ENCODE results near the gene ITGAL.

DNA sequence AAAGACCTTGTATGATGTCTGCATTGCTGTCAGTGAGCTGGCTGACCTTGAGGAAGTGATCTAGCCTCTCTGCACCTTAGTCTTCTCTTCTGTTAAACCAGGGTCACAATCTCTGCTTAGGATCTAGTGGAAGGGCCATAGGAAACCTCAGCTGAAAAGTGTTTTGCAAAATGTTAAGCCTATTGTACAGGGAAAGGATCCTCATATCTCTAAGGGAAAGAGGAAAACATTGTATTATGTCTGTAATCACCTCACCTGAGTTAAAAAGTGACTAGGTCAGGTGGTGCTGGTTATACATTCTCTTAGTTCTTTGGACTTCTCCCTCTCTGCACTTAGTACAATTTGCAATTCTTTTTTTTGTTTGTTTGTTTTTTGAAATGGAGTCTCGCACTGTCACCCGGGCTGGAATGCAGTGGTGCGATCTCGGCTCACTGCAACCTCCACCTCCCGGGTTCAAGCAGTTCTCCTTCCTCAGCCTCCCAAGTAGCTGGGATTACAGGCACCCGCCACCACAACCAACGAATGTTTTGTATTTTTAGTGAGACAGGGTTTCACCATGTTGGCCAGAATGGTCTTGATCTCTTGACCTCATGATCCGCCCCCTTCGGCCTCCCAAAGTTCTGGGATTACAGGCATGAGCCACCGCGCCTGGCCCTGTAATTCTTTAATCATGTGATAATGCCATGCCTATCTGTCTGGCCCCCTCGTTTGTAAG, 24.9 kb upstream of the ITGAL start:
- TF ChIP-seq, protein P1, sequence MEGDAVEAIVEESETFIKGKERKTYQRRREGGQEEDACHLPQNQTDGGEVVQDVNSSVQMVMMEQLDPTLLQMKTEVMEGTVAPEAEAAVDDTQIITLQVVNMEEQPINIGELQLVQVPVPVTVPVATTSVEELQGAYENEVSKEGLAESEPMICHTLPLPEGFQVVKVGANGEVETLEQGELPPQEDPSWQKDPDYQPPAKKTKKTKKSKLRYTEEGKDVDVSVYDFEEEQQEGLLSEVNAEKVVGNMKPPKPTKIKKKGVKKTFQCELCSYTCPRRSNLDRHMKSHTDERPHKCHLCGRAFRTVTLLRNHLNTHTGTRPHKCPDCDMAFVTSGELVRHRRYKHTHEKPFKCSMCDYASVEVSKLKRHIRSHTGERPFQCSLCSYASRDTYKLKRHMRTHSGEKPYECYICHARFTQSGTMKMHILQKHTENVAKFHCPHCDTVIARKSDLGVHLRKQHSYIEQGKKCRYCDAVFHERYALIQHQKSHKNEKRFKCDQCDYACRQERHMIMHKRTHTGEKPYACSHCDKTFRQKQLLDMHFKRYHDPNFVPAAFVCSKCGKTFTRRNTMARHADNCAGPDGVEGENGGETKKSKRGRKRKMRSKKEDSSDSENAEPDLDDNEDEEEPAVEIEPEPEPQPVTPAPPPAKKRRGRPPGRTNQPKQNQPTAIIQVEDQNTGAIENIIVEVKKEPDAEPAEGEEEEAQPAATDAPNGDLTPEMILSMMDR (IDR thresholded peaks at IDR 0.05) = no peak
- TF ChIP-seq POLR2A (IDR thresholded peaks at IDR 0.05) = no peak

All from adrenal gland (tissue), 5 donors.